ENCODE measurements around the gene TMEM88. TPM values are rescaled to one million over a fixed set of nuclear protein-coding genes. Genes with fewer than 3 reads are reported as not detected.

The TMEM88 gene
- total RNA-seq, 2 experiments from 2014 or later, result 29.3 to 29.6 TPM

- no peaks in the 10 kb centered on the region for H3K9me3 ChIP-seq (ENCODE audit: control insufficient read depth in 1 of 2, insufficient read depth in 1 of 2, low read length in 2 of 2)
- H3K4me3 Mint-ChIP-seq, result no peak overlapping the region
- H3K27ac Mint-ChIP-seq, result no peak overlapping the region
- H3K9me3 Mint-ChIP-seq, result no peaks in the 10 kb centered on the region
- H3K36me3 ChIP-seq (ENCODE audit: insufficient read depth, low read length), result peaks cover 17% of the 10 kb centered on the region
- ChIA-PET POLR2A (interaction anchor here (0.6 to 2.6 kb wide), 20 partner anchors 13 to 582 kb away, joined by 3 to 79 read pairs (median 8); partner anchors contain the start of genes BORCS6, CD68, CNTROB and FXR2), CTCF (interaction anchor here (1.1 to 2.0 kb wide), 7 partner anchors 11 to 134 kb away, joined by 3 to 13 read pairs (median 5); partner anchors contain the start of gene KDM6B)
- no peaks in the 10 kb centered on the region for H3K27me3 Mint-ChIP-seq
- H3K27me3 ChIP-seq (ENCODE audit: control insufficient read depth in 1 of 2, insufficient read depth in 2 of 2, low read length in 2 of 2), result no peaks in the 10 kb centered on the region
- peak overlapping the region; percentile 74 for H3K4me3 ChIP-seq (ENCODE audit: low read length)
- H3K36me3 Mint-ChIP-seq (ENCODE audit: low read depth), result peaks cover 28% of the 10 kb centered on the region
- H3K27ac ChIP-seq (ENCODE audit: low read depth in 1 of 2, low read length in 2 of 2), result peak overlapping the region; percentile 84 to 96
- TF ChIP-seq CTCF (IDR thresholded peaks at IDR 0.05), result no peak
- peak in 7 of 14 experiments; percentile 28 to 77 (median 40) for DNase-seq
- no peak for ATAC-seq (ENCODE audit: poor library complexity)
- H3K4me1 ChIP-seq (ENCODE audit: insufficient read depth, low read length), result peaks cover 48% of the 10 kb centered on the region
- intact Hi-C loops (cut with DNase I, micrococcal nuclease), result loop anchor here in 1 of 2 experiments (2.0 to 10.0 kb wide), 3 partner anchors 13 to 821 kb away; partner anchors contain the start of genes NEURL4 and SLC16A13
- H3K4me1 Mint-ChIP-seq (ENCODE audit: low read depth), result peaks cover 9% of the 10 kb centered on the region
Measured at GRCh38 chr17:7856011-7856810, 1.3 kb downstream of the TMEM88 start.

GRCh38 chr17:7856811-7857712 is 2.2 kb downstream of the TMEM88 start, which contains the start of gene NAA38:
TSS of gene NAA38 (minus strand) at chr17:7857559. CDS start at chr17:7857463, 96 bp downstream.
- peak within 1 kb of the TSS; percentile 84 to 96 for H3K27ac ChIP-seq (ENCODE audit: low read depth in 1 of 2, low read length in 2 of 2)
- H3K9me3 Mint-ChIP-seq, result no peaks in the 10 kb centered on the region
- peaks cover 26% of the 10 kb centered on the region for H3K36me3 Mint-ChIP-seq (ENCODE audit: low read depth)
- POLR2A ChIA-PET, result interaction anchor here (0.6 to 2.6 kb wide), 34 partner anchors 9 to 581 kb away, joined by 3 to 79 read pairs (median 4); partner anchors contain the start of genes BORCS6, CNTROB, CTC1 and FXR2
- peak; percentile 86 to 99 (median 91) for DNase-seq
- CTCF ChIA-PET, result interaction anchor here (0.8 to 2.0 kb wide), 11 partner anchors 12 to 170 kb away, joined by 3 to 13 read pairs (median 4); partner anchors contain the start of genes KDM6B and TP53
- H3K27me3 Mint-ChIP-seq, result no peaks in the 10 kb centered on the region
- no peaks in the 10 kb centered on the region for H3K27me3 ChIP-seq (ENCODE audit: control insufficient read depth in 1 of 2, insufficient read depth in 2 of 2, low read length in 2 of 2)
- H3K27ac Mint-ChIP-seq, result no peak within 1 kb of the TSS
- intact Hi-C loops (cut with DNase I, micrococcal nuclease), result loop anchor here (1.0 to 10.0 kb wide), 5 partner anchors 14 to 822 kb away; partner anchors contain the start of genes NEURL4 (in 1 of the 2) and SLC16A13 (in 1 of the 2)
- peak; percentile 82 for ATAC-seq (ENCODE audit: poor library complexity)
- H3K36me3 ChIP-seq (ENCODE audit: insufficient read depth, low read length), result peaks cover 17% of the 10 kb centered on the region
- no peaks in the 10 kb centered on the region for H3K9me3 ChIP-seq (ENCODE audit: control insufficient read depth in 1 of 2, insufficient read depth in 1 of 2, low read length in 2 of 2)
- peaks cover under 1% of the 10 kb centered on the region for H3K4me1 Mint-ChIP-seq (ENCODE audit: low read depth)
- no peak within 1 kb of the TSS for H3K4me3 Mint-ChIP-seq
- no peak for TF ChIP-seq CTCF (IDR thresholded peaks at IDR 0.05)
- H3K4me1 ChIP-seq (ENCODE audit: insufficient read depth, low read length), result peaks cover 39% of the 10 kb centered on the region
- peak within 1 kb of the TSS; percentile 74 for H3K4me3 ChIP-seq (ENCODE audit: low read length)
